Stimulated activated CD4-positive, alpha-beta T cell treated with anti-CD3 and anti-CD28 coated beads, TNF-alpha, amount 100 ng/mL, for 1 hour (primary cell): ENCODE measurements around the gene KLF15.

Source experiments
- DNase-seq, 3 donors: peaks; one replicate each; pipeline ENCODE4 v3.0.0-alpha.2; 2020; ENCODE audit warnings: low read depth in 3 of 3, low spot score in 1 of 3

KLF15 gene

GRCh38 chr3:126357295-126358037 is at the start of gene KLF15:
KLF15 (minus strand) TSS chr3:126357408; CDS start chr3:126352922, 4,486 bp downstream.
- DNase-seq = peak; percentile 19 to 73 (median 55)

- DNase-seq = no peak
Measured at GRCh38 chr3:126406389-126407296, 49.4 kb upstream of the KLF15 start.

- no peak for DNase-seq
Measured at GRCh38 chr3:126402666-126403302, 45.6 kb upstream of the KLF15 start.

GRCh38 chr3:126402178-126402577 is 45.0 kb upstream of the KLF15 start:
- no peak for DNase-seq

GRCh38 chr3:126401611-126402160 is 44.5 kb upstream of the KLF15 start:
- no peak for DNase-seq

- no peak for DNase-seq
Measured at GRCh38 chr3:126399756-126400155, 42.5 kb upstream of the KLF15 start.

GRCh38 chr3:126399351-126399735 is 42.1 kb upstream of the KLF15 start:
- DNase-seq = no peak

GRCh38 chr3:126398423-126399350 is 41.5 kb upstream of the KLF15 start:
- DNase-seq = no peak

GRCh38 chr3:126397610-126398422 is 40.6 kb upstream of the KLF15 start:
- no peak for DNase-seq

- no peak for DNase-seq
Measured at GRCh38 chr3:126396536-126396935, 39.3 kb upstream of the KLF15 start.

GRCh38 chr3:126395846-126396513 is 38.8 kb upstream of the KLF15 start:
- no peak for DNase-seq

- no peak for DNase-seq
Measured at GRCh38 chr3:126394977-126395321, 37.7 kb upstream of the KLF15 start.

- no peak for DNase-seq
Measured at GRCh38 chr3:126394179-126394976, 37.2 kb upstream of the KLF15 start, which contains the start of gene CFAP100. CFAP100 (plus strand) TSS chr3:126394909; CDS start chr3:126396001, 1,092 bp downstream.

- no peak for DNase-seq
Measured at GRCh38 chr3:126393563-126393962, 36.4 kb upstream of the KLF15 start.

GRCh38 chr3:126392246-126392645 is 35.0 kb upstream of the KLF15 start:
- no peak for DNase-seq

- no peak for DNase-seq
Measured at GRCh38 chr3:126391631-126392030, 34.4 kb upstream of the KLF15 start.

GRCh38 chr3:126390751-126391150 is 33.5 kb upstream of the KLF15 start:
- no peak for DNase-seq

GRCh38 chr3:126390201-126390600 is 33.0 kb upstream of the KLF15 start:
- no peak for DNase-seq
